ENCODE data around the gene RETREG3. TPM values are rescaled to one million over a fixed set of nuclear protein-coding genes. Genes with fewer than 3 reads are reported as not detected.

Gene RETREG3
- total RNA-seq, 2 experiments from 2014 or later = 46.7 to 54.2 TPM

DNA sequence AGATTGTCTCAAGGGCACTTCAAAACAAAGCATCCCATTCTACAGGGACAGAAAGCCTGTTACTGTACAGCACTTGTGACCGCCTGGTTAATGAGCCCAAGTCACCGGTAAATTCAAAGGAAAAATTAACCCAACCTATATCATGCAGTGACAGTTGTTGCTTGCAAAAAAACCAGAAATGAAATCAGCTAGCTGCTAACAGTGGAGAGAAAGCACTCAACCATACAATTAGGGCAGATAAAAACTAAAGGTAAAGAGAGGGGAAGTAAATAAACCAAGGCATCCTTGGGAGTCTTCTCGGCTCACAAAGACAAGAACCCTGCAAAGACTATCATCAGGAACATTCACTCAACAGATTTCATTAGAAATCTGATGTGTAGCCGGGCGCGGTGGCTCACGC is 5.9 kb downstream of the RETREG3 start:
- CTCF ChIA-PET = no interaction called here

DNA sequence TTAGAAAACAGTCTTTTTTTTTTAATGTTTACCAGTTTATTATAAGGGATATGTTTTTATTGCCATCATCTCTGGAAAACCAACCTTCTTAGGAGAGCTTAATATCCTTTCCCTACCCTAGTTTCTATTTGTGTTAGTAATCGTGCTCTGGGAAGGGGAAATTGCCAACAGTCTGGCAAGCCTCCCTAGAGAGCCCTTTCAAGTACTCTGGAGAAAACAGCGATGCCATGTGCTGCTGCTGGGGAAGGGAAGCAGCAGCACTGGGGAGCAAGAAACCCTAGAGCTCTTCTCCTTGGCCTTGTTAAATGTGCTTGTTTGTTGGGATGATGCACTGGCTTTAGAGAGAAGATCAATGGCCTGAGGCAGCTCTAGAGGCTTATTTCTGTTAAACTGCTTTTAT is 10.3 kb downstream of the RETREG3 start:
- CTCF ChIA-PET = interaction anchor here (1.3 to 2.7 kb wide), 3 partner anchors 9 to 21 kb away, joined by 3 to 14 read pairs (median 5); partner anchors contain the start of genes PSMC3IP, RETREG3 and TUBG1
- Mint-ChIP-seq H3K27ac (no peak overlapping the region), H3K36me3 (peaks cover 12% of the 10 kb centered on the region), H3K4me3 (no peak overlapping the region), H3K4me1 (peaks cover 3% of the 10 kb centered on the region), H3K9me3 (ENCODE audit: low read depth) (no peaks in the 10 kb centered on the region), H3K27me3 (no peaks in the 10 kb centered on the region)
- DNase-seq (no peak), ATAC-seq (no peak)

More for the DNA sequence above, 5.9 kb downstream of the RETREG3 start:
- Mint-ChIP-seq H3K36me3 (peaks cover 19% of the 10 kb centered on the region), H3K4me3 (no peak overlapping the region), H3K27me3 (no peaks in the 10 kb centered on the region), H3K4me1 (peaks cover 38% of the 10 kb centered on the region), H3K9me3 (ENCODE audit: low read depth) (no peaks in the 10 kb centered on the region), H3K27ac (no peak overlapping the region)
- no peak for ATAC-seq
- DNase-seq = no peak

DNA sequence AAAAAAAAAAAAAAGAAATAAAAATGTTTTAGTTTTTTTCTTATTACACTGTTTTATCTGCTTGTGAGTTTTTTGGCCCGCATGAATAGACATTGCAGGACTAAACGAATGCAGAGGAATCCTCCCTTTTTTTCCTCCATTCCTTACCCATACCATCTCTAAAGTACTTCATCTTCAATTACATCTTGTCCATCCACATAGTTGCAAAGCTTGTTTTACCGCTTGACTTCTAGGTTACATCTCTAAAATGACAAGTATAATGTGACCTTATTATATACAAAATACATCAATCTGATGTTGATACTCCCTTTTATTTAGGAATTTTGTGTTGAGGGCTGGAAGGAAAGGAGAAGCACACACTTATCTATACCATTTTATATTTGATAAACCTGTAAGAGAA is 12.8 kb downstream of the RETREG3 start:
- Mint-ChIP-seq H3K27me3 (no peaks in the 10 kb centered on the region), H3K27ac (no peak overlapping the region), H3K4me1 (peaks cover 2% of the 10 kb centered on the region), H3K36me3 (peaks cover 8% of the 10 kb centered on the region), H3K4me3 (no peak overlapping the region), H3K9me3 (ENCODE audit: low read depth) (no peaks in the 10 kb centered on the region)
- CTCF ChIA-PET = interaction anchor here (0.9 kb wide), 1 partner anchor 18 kb away, joined by 6 read pairs; no protein-coding TSS in a partner anchor
- ATAC-seq = no peak
- DNase-seq = no peak

DNA sequence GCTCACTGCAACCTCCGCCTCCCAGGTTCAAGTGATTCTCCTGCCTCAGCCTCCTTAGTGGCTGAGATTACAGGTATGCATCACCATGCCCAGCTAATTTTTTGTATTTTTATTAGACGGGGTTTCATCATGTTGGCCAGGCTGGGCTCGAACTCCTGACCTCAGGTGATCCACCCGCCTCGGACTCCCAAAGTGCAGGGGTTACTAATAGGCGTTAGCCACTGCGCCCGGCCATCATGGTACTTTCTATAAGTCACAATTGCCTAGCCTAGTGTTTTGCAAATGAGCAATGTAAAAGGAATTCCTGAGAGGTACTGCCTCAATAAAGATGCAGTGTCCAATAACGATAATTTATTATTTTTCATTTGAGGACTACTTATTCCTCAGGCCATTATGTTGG is 17.8 kb downstream of the RETREG3 start:
- Mint-ChIP-seq H3K4me1 (peaks cover 7% of the 10 kb centered on the region), H3K9me3 (ENCODE audit: low read depth) (no peaks in the 10 kb centered on the region), H3K27me3 (no peaks in the 10 kb centered on the region), H3K27ac (no peak overlapping the region), H3K36me3 (peaks cover 29% of the 10 kb centered on the region), H3K4me3 (no peak overlapping the region)
- DNase-seq (no peak), ATAC-seq (no peak)
- CTCF ChIA-PET = interaction anchor here (1.1 kb wide), 1 partner anchor 172 kb away, joined by 3 read pairs; no protein-coding TSS in a partner anchor

DNA sequence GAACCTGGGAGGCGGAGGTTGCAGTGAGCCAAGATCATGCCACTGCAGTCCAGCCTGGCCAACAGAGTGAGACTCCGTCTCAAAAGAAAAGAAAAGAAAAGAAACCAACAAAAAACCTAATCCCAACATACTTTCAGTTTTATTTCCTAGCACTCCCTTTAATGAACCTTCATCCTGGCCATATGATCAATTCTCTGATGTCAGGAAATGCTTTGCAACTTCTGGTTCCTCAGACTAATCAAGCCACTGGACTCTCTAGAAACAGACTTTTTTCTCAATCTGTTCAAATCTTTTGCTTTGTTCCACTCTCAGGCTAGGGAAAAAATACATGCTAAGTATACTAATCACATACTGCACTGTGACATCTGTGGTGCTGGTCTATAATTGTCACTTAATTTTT is 18.3 kb downstream of the RETREG3 start:
- CTCF ChIA-PET = interaction anchor here (1.1 kb wide), 1 partner anchor 8 kb away, joined by 3 read pairs; no protein-coding TSS in a partner anchor
- H3K27me3 Mint-ChIP-seq = no peaks in the 10 kb centered on the region

DNA sequence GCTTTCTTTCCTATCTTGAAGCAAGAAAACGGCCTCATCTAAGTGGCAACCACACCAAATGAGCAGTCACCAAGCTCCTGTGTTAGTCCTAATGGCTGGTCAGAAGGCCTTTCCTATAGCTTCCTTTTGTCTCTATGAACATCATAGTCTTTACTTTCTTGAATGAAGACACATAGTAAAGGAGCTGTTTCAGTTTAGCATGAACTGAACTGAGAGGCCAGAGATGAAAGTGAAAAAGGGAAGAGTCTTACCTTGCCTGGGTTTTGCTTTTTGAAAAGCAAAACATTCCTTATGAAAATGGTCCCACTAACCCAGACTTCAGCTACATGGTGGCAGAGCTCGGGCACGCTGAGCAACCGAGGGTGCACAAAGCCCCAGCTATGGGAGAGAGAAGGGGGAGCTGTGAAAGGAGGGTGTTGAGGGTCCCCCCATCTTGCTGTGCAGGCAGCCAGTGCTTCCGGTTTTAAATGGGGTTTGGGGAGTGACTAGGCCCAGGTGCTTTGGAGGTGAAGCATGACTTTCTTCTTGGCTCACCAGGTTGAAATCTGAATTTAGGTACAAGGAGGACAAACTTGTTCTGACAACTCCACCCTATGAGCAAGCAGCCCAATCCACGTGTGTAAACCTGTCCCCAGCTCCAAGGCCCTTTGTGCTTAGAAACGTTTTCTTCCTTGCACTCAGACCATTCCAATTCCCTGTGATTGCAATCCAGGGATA is 22.5 kb downstream of the RETREG3 start:
- Mint-ChIP-seq H3K4me1 (peaks cover 4% of the 10 kb centered on the region), H3K36me3 (peaks cover 47% of the 10 kb centered on the region), H3K27me3 (no peaks in the 10 kb centered on the region), H3K4me3 (no peak overlapping the region), H3K27ac (no peak overlapping the region), H3K9me3 (ENCODE audit: low read depth) (no peaks in the 10 kb centered on the region)
- CTCF ChIA-PET = interaction anchor here (1.2 to 3.2 kb wide), 4 partner anchors 9 to 85 kb away, joined by 3 to 32 read pairs (median 8); partner anchors contain the start of genes PSMC3IP, RETREG3 and TUBG1
- ATAC-seq (no peak), DNase-seq (no peak)

More for the DNA sequence above, 18.3 kb downstream of the RETREG3 start:
- no peak for DNase-seq
- H3K27ac Mint-ChIP-seq = peak overlapping the region; percentile 28
- no peak for ATAC-seq
- H3K4me3 Mint-ChIP-seq = no peak overlapping the region
- H3K36me3 Mint-ChIP-seq = peaks cover 30% of the 10 kb centered on the region
- H3K4me1 Mint-ChIP-seq = peaks cover 7% of the 10 kb centered on the region
- no peaks in the 10 kb centered on the region for H3K9me3 Mint-ChIP-seq (ENCODE audit: low read depth)

DNA sequence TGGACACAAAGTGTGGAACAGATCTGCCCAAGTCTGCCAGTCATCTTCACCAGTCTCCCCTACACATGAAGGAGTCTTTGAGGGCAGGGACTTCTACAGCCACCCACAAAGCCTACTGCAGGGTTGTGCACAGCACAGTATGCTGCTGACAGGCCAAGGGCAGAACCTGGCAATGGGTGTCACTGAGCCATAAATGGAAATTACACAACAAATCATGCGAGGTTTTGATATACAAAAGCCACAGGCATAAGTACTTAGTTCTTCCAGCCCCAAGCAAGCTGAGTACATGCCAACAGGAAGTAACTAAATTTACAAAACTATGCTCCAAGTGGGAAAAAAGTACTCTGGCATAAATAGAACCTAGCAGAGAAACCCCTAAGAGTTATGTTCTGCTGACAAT is 23.8 kb downstream of the RETREG3 start:
- CTCF ChIA-PET = interaction anchor here (0.7 to 2.9 kb wide), 3 partner anchors 12 to 69 kb away, joined by 3 to 10 read pairs (median 4); no protein-coding TSS in a partner anchor
- ATAC-seq = no peak
- Mint-ChIP-seq H3K27ac (no peak overlapping the region), H3K4me1 (no peaks in the 10 kb centered on the region), H3K36me3 (peaks cover 43% of the 10 kb centered on the region), H3K9me3 (ENCODE audit: low read depth) (no peaks in the 10 kb centered on the region), H3K4me3 (no peak overlapping the region), H3K27me3 (no peaks in the 10 kb centered on the region)
- DNase-seq = no peak

DNA sequence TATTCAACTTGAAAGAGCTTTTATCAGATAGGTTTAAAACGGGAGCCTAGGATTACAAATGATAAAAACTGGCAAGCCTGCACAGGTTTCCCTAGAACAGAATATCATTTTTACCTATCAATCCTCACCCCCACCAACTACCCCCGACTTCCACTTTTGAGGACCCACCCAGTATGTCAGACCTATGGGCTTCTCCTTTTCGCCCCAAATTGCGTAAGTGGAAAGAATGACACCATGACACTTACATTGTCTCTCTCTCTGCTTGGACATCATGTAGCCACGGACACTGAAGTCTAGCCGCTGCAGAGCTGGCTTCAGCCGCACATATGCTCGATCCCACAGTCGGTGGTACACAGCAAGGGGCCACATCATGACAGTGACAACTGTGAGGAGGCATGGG is 24.3 kb downstream of the RETREG3 start:
- ATAC-seq (no peak), DNase-seq (no peak)
- CTCF ChIA-PET = interaction anchor here (0.7 to 0.9 kb wide), 2 partner anchors 13 to 69 kb away, joined by 3 to 4 read pairs; no protein-coding TSS in a partner anchor
- Mint-ChIP-seq H3K4me1 (no peaks in the 10 kb centered on the region), H3K4me3 (no peak overlapping the region), H3K27ac (no peak overlapping the region), H3K36me3 (peaks cover 43% of the 10 kb centered on the region), H3K9me3 (ENCODE audit: low read depth) (no peaks in the 10 kb centered on the region), H3K27me3 (no peaks in the 10 kb centered on the region)

DNA sequence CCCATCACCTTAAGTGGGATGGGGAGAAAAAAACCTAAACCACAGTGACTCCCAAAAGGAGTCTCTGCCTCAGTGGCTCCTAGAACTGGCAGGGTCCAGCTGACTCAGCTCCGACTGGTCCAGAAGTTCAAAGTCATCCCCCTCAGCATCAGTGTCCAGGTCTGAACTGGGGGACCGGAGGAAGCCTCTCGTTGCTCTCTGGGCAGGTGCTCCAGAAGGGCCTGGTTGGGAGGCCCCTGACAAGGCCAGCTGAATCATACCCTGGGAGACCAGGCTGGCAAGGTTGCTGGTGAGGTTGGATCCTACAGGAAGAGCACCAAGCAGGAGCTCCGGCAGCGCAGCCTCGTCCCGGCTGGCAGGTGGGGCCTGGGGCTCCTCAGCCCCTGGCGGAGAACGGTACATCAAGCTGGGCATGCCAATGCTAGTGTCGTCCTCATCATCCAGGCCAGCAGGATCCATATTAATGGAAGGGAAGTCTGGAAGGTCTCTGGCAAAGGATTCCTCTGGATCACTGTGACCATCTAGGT is 27.4 kb downstream of the RETREG3 start:
- CTCF ChIA-PET = interaction anchor here (0.6 to 4.4 kb wide), 5 partner anchors 14 to 242 kb away, joined by 3 to 110 read pairs (median 3); partner anchors contain the start of genes BECN1, CNTNAP1, MLX and RAMP2
- Mint-ChIP-seq H3K4me1 (peaks cover 14% of the 10 kb centered on the region), H3K27me3 (no peaks in the 10 kb centered on the region)

DNA sequence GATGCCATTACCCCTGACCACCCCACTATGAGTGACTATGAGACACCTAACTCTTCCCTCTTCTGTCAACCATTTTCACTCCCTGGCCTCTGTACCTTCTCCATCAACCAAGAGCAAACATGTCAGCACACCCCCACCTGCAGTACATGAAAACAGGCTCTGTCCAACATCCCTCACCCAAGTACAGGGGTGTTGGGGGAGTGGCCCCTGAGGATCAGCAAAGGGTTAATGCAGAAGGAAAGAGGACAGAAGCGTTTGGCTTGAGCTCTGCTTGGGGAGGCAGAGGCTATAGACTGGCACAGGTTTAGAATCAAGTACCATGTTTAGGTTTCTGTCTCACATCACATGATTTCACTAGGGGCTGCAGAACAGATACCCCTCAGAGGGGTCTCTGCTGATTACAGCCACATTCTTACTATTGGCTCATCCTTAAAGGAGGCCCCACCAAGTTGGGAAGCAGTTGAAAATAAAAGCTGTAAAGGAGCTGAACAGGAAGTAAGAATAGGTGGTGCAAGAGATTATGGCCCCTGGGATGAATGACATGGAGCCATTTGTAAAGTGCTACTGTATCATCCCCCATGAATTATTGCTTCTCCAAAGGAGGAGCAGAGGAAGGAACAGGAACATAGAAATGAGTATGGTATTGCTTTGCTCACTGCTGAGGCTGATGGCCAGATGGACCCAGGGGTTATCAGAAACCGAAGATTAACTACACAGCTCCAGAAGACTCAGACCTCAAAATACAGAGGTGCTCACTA is 29.2 kb downstream of the RETREG3 start:
- Mint-ChIP-seq H3K27me3 (no peaks in the 10 kb centered on the region), H3K27ac (peak overlapping the region; percentile 12)

More for the DNA sequence above, 27.4 kb downstream of the RETREG3 start:
- peaks cover 36% of the 10 kb centered on the region for H3K36me3 Mint-ChIP-seq
- H3K9me3 Mint-ChIP-seq (ENCODE audit: low read depth) = no peaks in the 10 kb centered on the region
- no peak overlapping the region for H3K4me3 Mint-ChIP-seq
- DNase-seq (no peak), ATAC-seq (no peak)
- no peak overlapping the region for H3K27ac Mint-ChIP-seq

DNA sequence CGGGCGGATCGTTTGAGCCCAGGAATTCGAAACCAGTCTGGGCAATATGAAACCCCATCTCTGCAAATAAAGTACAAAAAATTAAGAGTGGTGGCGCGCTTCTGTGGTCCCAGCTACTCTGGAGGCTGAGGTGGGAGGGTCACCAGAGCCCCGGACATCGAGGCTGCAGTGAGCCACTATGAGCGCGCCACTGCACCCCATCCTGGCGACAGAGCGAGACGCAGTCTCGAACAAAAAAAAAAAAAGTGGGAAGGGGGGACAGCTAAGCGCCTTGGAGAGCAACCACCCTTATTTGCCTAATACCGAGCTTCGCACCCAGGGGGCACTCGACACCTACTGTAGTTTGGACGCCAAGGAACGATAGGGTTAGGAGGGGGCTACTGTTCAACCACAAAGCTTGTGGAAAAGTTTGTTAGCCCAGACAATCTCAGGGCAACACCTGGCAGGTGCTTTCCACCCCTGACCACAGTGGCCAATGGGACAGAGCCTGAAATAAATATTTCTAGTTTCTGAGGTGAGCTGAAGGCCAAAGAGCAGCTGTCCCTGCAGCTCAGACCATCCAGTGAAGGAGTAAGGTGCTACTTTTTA is 30.8 kb downstream of the RETREG3 start:
- no peaks in the 10 kb centered on the region for H3K27me3 Mint-ChIP-seq
- peaks cover 42% of the 10 kb centered on the region for H3K4me1 Mint-ChIP-seq
- ATAC-seq (peak; percentile 55), DNase-seq (peak; percentile 84)
- peak overlapping the region; percentile 82 for H3K4me3 Mint-ChIP-seq
- peak overlapping the region; percentile 95 for H3K27ac Mint-ChIP-seq
- peaks cover 46% of the 10 kb centered on the region for H3K36me3 Mint-ChIP-seq
- H3K9me3 Mint-ChIP-seq (ENCODE audit: low read depth) = no peaks in the 10 kb centered on the region
- CTCF ChIA-PET = interaction anchor here (0.6 to 4.9 kb wide), 84 partner anchors 9 to 591 kb away, joined by 3 to 110 read pairs (median 5); partner anchors contain the start of genes BECN1, CNTD1, CNTNAP1 and COA3

More for the DNA sequence above, 29.2 kb downstream of the RETREG3 start:
- no peak for DNase-seq
- CTCF ChIA-PET = interaction anchor here (0.8 to 4.9 kb wide), 6 partner anchors 9 to 193 kb away, joined by 3 to 110 read pairs (median 14); partner anchors contain the start of genes PLEKHH3, RAMP2 and VPS25
- H3K9me3 Mint-ChIP-seq (ENCODE audit: low read depth) = no peaks in the 10 kb centered on the region
- no peak overlapping the region for H3K4me3 Mint-ChIP-seq
- no peak for ATAC-seq
- peaks cover 45% of the 10 kb centered on the region for H3K36me3 Mint-ChIP-seq
- H3K4me1 Mint-ChIP-seq = peaks cover 31% of the 10 kb centered on the region

DNA sequence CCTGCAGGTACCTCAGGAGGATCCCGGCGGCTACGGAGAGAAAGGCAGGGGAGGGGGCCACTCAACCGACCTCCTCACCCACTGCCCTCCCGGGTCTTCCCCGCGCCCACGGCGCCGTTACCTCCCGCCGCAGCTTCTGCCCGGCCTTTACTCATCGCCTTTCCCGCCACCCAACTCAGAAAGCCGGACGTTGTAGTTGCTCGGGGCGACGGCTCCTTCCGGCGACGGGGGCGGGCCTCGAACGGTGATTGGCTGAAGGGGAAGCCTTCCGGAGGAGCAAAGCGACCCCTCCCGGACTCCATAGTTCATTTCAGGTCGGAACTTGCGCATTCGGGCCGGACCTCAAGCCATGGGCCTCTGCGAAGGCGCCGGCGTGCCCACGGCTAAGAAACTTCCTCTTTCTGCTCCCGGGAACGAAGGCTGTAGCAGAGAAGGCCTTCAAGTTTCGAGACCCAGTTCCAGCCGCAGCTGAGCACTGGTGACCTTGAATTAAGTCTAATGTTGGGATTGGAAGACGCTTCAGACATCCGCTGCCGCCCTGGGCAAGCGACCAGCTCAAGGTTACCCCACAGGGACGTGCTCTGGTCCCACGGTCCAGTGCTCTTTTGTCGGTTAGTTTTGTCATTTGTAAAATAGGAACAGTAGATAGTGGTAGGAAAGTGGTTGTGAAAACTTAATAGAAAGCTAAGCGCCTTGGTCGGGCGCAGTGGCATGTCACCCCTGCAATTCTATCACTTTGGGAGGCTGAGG is 31.5 kb downstream of the RETREG3 start, which contains the start of gene PSMC3IP:
Gene PSMC3IP (minus strand): TSS at position 198 of the 750 bp plus-strand sequence. CDS start 43 bp downstream, at position 155.
- no peaks in the 10 kb centered on the region for H3K9me3 Mint-ChIP-seq (ENCODE audit: low read depth)
- CTCF ChIA-PET = interaction anchor here (0.6 to 4.9 kb wide), 81 partner anchors 8 to 592 kb away, joined by 3 to 110 read pairs (median 5); partner anchors contain the start of genes BECN1, CNTD1, CNTNAP1 and COA3
- peaks cover 47% of the 10 kb centered on the region for H3K36me3 Mint-ChIP-seq

More for the DNA sequence above, 31.5 kb downstream of the RETREG3 start, which contains the start of gene PSMC3IP:
- Mint-ChIP-seq H3K27me3 (no peaks in the 10 kb centered on the region), H3K4me3 (peak within 1 kb of the TSS; percentile 82), H3K27ac (peak within 1 kb of the TSS; percentile 95), H3K4me1 (peaks cover 49% of the 10 kb centered on the region)
- peak; percentile 96 for ATAC-seq
- DNase-seq = peak; percentile 97
